H9 (cell line): Measurements from ENCODE around the gene SNCA. TPM values are rescaled to one million over a fixed set of nuclear protein-coding genes. Genes with fewer than 3 reads are reported as not detected.

ENCODE experiments used
- DNase-seq: peaks from one replicate; pipeline ENCODE4 v3.0.0-alpha.2; 2017
- H2AFZ ChIP-seq: one replicate; pipeline ENCODE4 v1.6.1; 2013; ENCODE audit warnings: mild to moderate bottlenecking, low read length, control low read depth, moderate library complexity
- H2AK5ac ChIP-seq: 2 replicates; pipeline ENCODE4 v1.6.1; 2013; ENCODE audit warnings: low read length, control low read depth, mixed read lengths; ENCODE audit not compliant: insufficient read length
- H2BK120ac ChIP-seq: one replicate; pipeline ENCODE4 v1.6.1; 2013; ENCODE audit warnings: low read depth, mild to moderate bottlenecking, low read length, control low read depth, inconsistent platforms; ENCODE audit not compliant: poor library complexity, severe bottlenecking
- H2BK12ac ChIP-seq: 2 replicates; pipeline ENCODE4 v1.6.1; 2013; ENCODE audit warnings: low read length, control low read depth, mixed read lengths, low read depth; ENCODE audit not compliant: insufficient read length
- H2BK15ac ChIP-seq: 2 replicates; pipeline ENCODE4 v1.6.1; 2013; ENCODE audit warnings: low read depth, low read length, control low read depth
- H2BK20ac ChIP-seq: one replicate; pipeline ENCODE4 v1.6.1; 2013; ENCODE audit warnings: low read depth, mild to moderate bottlenecking, low read length, control low read depth, inconsistent platforms; ENCODE audit not compliant: poor library complexity, severe bottlenecking
- H2BK5ac ChIP-seq: 2 replicates; pipeline ENCODE4 v1.6.1; 2013; ENCODE audit warnings: low read length, control low read depth, mixed read lengths; ENCODE audit not compliant: insufficient read length
- H3K14ac ChIP-seq: 2 replicates; pipeline ENCODE4 v1.6.1; 2013; ENCODE audit warnings: low read length, control low read depth; ENCODE audit not compliant: insufficient read depth
- H3K18ac ChIP-seq: 2 replicates; pipeline ENCODE4 v1.6.1; 2013; ENCODE audit warnings: low read depth, mild to moderate bottlenecking, mixed read lengths, low read length, control low read depth; ENCODE audit not compliant: insufficient read length
- H3K23ac ChIP-seq: 2 replicates; pipeline ENCODE4 v1.6.1; 2013; ENCODE audit warnings: low read length, control low read depth, mixed read lengths, low read depth; ENCODE audit not compliant: insufficient read length
- H3K23me2 ChIP-seq: 2 replicates; pipeline ENCODE4 v1.6.1; 2013; ENCODE audit warnings: low read depth, mild to moderate bottlenecking, mixed read lengths, low read length, control low read depth; ENCODE audit not compliant: insufficient read length, poor library complexity, severe bottlenecking
- H3K27ac ChIP-seq: 2 replicates; pipeline ENCODE4 v1.5.1; 2013; ENCODE audit warnings: low read length, control low read depth, mixed read lengths, low read depth; ENCODE audit not compliant: insufficient read length
- H3K27me3 ChIP-seq: 2 replicates; pipeline ENCODE4 v1.6.1; 2013; ENCODE audit warnings: low read length, control low read depth, inconsistent platforms; ENCODE audit not compliant: insufficient read depth
- H3K4ac ChIP-seq: 2 replicates; pipeline ENCODE4 v1.6.1; 2013; ENCODE audit warnings: low read depth, mild to moderate bottlenecking, control low read depth, inconsistent platforms, low read length, moderate library complexity
- H3K4me1 ChIP-seq: 2 replicates; pipeline ENCODE4 v1.6.1; 2013; ENCODE audit warnings: low read length, control low read depth, inconsistent platforms; ENCODE audit not compliant: insufficient read depth
- H3K4me2 ChIP-seq: 2 replicates; pipeline ENCODE4 v1.6.1; 2013; ENCODE audit warnings: low read length, control low read depth, mixed read lengths; ENCODE audit not compliant: insufficient read length, insufficient read depth
- H3K56ac ChIP-seq: 2 replicates; pipeline ENCODE4 v1.6.1; 2013; ENCODE audit warnings: low read depth, mild to moderate bottlenecking, mixed read lengths, low read length, control low read depth; ENCODE audit not compliant: insufficient read length
- H3K79me1 ChIP-seq: 2 replicates; pipeline ENCODE4 v1.6.1; 2013; ENCODE audit warnings: low read depth, mild to moderate bottlenecking, moderate library complexity, low read length, control low read depth, inconsistent platforms; ENCODE audit not compliant: insufficient read depth, poor library complexity, severe bottlenecking
- H3K79me2 ChIP-seq: 2 replicates; pipeline ENCODE4 v1.6.1; 2013; ENCODE audit warnings: low read length, control low read depth, inconsistent platforms; ENCODE audit not compliant: insufficient read depth
- H3K9ac ChIP-seq: 2 replicates; pipeline ENCODE4 v1.6.1; 2013; ENCODE audit warnings: low read length, control low read depth, mixed read lengths; ENCODE audit not compliant: insufficient read length; ENCODE audit errors: extremely low read depth
- H3K9me3 ChIP-seq: one replicate; pipeline ENCODE4 v1.6.1; 2013; ENCODE audit warnings: low read depth, low read length, inconsistent platforms; ENCODE audit not compliant: control insufficient read depth
- H3T11ph ChIP-seq: one replicate; pipeline ENCODE4 v1.6.1; 2013; ENCODE audit warnings: mild to moderate bottlenecking, low read length, control low read depth, inconsistent platforms
- H4K20me1 ChIP-seq: one replicate; pipeline ENCODE4 v1.6.1; 2013; ENCODE audit not compliant: control insufficient read depth, insufficient read length, insufficient read depth
- H4K5ac ChIP-seq: 2 replicates; pipeline ENCODE4 v1.6.1; 2013; ENCODE audit warnings: low read depth, mild to moderate bottlenecking, mixed read lengths, low read length, control low read depth; ENCODE audit not compliant: insufficient read length
- H4K8ac ChIP-seq: replicated peaks from 2 replicates; pipeline ENCODE4 v1.6.1; 2013; ENCODE audit warnings: low read length, control low read depth, mixed read lengths, low read depth; ENCODE audit not compliant: insufficient read length
- H4K91ac ChIP-seq: 2 replicates; pipeline ENCODE4 v1.6.1; 2013; ENCODE audit warnings: low read depth, mild to moderate bottlenecking, moderate library complexity, mixed read lengths, low read length, control low read depth; ENCODE audit not compliant: insufficient read length
- H3K27ac Mint-ChIP-seq, 3 experiments: 2 replicates in 2 of 3; 3 replicates in 1 of 3; pipeline ENCODE4 v1.8.0; 2020 to 2021; ENCODE audit warnings: mixed read lengths in 3 of 3, mild to moderate bottlenecking in 1 of 3, moderate library complexity in 1 of 3
- H3K27me3 Mint-ChIP-seq: 2 replicates; pipeline ENCODE4 v1.8.0; 2021; ENCODE audit warnings: low read depth, mild to moderate bottlenecking, moderate library complexity, mixed read lengths
- H3K36me3 Mint-ChIP-seq, 3 experiments: 2 replicates in 2 of 3; 3 replicates in 1 of 3; pipeline ENCODE4 v1.8.0; 2020 to 2021; ENCODE audit warnings: low read depth in 3 of 3, mixed read lengths in 3 of 3; ENCODE audit not compliant: insufficient read depth in 1 of 3
- H3K4me1 Mint-ChIP-seq, 2 experiments: 2 replicates each; pipeline ENCODE4 v1.8.0; 2020; ENCODE audit warnings: mixed read lengths in 2 of 2
- H3K4me3 Mint-ChIP-seq, 2 experiments: 2 replicates in 1 of 2; 3 replicates in 1 of 2; pipeline ENCODE4 v1.8.0; 2020 to 2021; ENCODE audit warnings: mild to moderate bottlenecking in 2 of 2, mixed read lengths in 2 of 2, moderate library complexity in 1 of 2
- H3K9me3 Mint-ChIP-seq, 2 experiments: 2 replicates in 1 of 2; 3 replicates in 1 of 2; pipeline ENCODE4 v1.8.0; 2020; ENCODE audit warnings: mild to moderate bottlenecking in 2 of 2, mixed read lengths in 2 of 2, moderate library complexity in 1 of 2
- CTCF ChIP-seq: fragments of 200-600 bp; sonication (generic); conservative IDR thresholded peaks from 3 replicates; pipeline ENCODE4 v1.8.0; 2021; ENCODE audit warnings: antibody characterized with exemption, mild to moderate bottlenecking
- WGBS: extraction: QIAGEN DNeasy Blood & Tissue Kit; methylation state at CpG from one replicate; pipeline ENCODE4 v1.1.7; 2013; ENCODE audit warnings: missing lambda C conversion rate, low lambda C conversion rate, mixed read lengths; ENCODE audit not compliant: insufficient read length; ENCODE audit errors: extremely low coverage; 5-methylcytosine and 5-hydroxymethylcytosine counted together
- total RNA-seq: library from RNA; stranded (reverse); gene quantifications from 2 replicates; pipeline ENCODE4 v1.2.1, GENCODE V29; 2021

Gene SNCA
- total RNA-seq, 1 experiment from 2014 or later, result 8.5 TPM

GRCh38 chr4:89682808-89683207 is 154.2 kb downstream of the SNCA start:
- Histone ChIP-seq H3K9me3 (no peaks in the 10 kb centered on the region), H3K18ac (no peak overlapping the region), H2BK5ac (no peak overlapping the region), H2AK5ac (no peak overlapping the region), H3K4me2 (peak overlapping the region; percentile 46), H2AFZ (no peak overlapping the region), H4K8ac (no peak overlapping the region), H3T11ph (no peak overlapping the region), H3K23ac (no peak overlapping the region), H3K79me2 (no peaks in the 10 kb centered on the region), H3K79me1 (no peaks in the 10 kb centered on the region), H3K4ac (no peak overlapping the region), H2BK20ac (no peak overlapping the region), H4K20me1 (no peaks in the 10 kb centered on the region), H4K5ac (no peak overlapping the region), H3K56ac (no peak overlapping the region), H3K9ac (peak overlapping the region; percentile 25), H3K4me1 (no peaks in the 10 kb centered on the region), H3K27ac (no peak overlapping the region), H2BK12ac (no peak overlapping the region), H3K23me2 (no peaks in the 10 kb centered on the region), H2BK120ac (no peak overlapping the region), H2BK15ac (no peak overlapping the region), H3K14ac (no peak overlapping the region), H4K91ac (no peak overlapping the region), H3K27me3 (no peaks in the 10 kb centered on the region)
- Mint-ChIP-seq H3K4me1 (peaks cover 14 to 23% of the 10 kb centered on the region in 2 experiments), H3K4me3 (peak overlapping the region in 1 of 2 experiments; percentile 72; a peak in 2 of 5 replicates), H3K27me3 (no peaks in the 10 kb centered on the region), H3K36me3 (peaks cover 0 to 41% (median 13%) of the 10 kb centered on the region in 3 experiments; a peak in 3 of 7 replicates), H3K27ac (peak overlapping the region in 2 of 3 experiments; percentile 4 to 40; a peak in 1 of 7 replicates), H3K9me3 (no peaks in the 10 kb centered on the region)
- no peak for TF ChIP-seq CTCF
- WGBS, result no CpG with 5 or more reads among the region's 2 CpGs
- DNase-seq, result no peak
